ENCODE measurements around the gene HOXD1. TPM values are rescaled to one million over a fixed set of nuclear protein-coding genes. Genes with fewer than 3 reads are reported as not detected.

Gene HOXD1
- total RNA-seq, 4 donors from 2014 or later: 0.38 to 2.1 (median 1.1) TPM

DNA sequence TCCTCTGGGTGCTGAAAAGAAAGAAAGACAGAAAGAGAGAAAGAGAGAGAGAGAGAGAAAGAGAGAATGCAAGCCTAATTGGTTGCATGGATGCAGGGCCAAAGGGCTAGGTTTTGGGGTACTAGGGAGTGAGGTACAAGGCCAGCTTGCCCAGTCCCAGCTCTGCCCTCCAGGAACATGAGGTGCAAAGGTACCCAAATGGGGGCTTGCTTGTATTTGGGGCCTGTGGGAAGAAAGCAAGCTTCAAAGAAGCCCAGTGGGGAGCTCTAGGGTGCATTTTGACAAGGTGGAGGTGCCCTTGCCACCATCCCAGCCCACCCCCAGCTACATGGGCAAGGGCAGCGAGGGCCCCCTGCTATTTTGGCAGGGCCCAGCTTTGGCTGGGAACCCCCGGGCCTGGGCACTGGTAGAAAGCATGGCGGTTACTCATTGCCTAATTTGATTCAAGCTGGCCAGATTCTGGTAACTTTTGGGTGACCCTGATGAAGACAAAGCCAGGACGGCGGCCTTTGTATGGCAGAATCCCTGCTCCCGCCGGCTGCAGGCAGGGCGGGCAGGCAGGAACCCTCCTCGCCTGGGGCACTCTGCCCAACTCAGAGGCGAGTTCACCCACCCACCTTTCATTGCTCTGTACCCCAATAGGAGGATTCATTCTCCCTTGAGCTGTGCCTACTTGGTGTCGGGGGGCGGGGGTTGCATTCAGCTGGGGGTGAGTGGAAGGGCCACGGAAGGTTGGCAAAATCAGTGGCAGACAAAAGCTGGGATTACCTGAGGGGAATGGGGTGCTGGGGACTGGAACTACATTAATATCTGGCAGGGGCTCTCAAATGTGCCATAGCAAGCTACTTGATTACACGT, 37.7 kb upstream of the HOXD1 start:
- TF ChIP-seq, protein P1, sequence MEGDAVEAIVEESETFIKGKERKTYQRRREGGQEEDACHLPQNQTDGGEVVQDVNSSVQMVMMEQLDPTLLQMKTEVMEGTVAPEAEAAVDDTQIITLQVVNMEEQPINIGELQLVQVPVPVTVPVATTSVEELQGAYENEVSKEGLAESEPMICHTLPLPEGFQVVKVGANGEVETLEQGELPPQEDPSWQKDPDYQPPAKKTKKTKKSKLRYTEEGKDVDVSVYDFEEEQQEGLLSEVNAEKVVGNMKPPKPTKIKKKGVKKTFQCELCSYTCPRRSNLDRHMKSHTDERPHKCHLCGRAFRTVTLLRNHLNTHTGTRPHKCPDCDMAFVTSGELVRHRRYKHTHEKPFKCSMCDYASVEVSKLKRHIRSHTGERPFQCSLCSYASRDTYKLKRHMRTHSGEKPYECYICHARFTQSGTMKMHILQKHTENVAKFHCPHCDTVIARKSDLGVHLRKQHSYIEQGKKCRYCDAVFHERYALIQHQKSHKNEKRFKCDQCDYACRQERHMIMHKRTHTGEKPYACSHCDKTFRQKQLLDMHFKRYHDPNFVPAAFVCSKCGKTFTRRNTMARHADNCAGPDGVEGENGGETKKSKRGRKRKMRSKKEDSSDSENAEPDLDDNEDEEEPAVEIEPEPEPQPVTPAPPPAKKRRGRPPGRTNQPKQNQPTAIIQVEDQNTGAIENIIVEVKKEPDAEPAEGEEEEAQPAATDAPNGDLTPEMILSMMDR (IDR thresholded peaks at IDR 0.05; ENCODE audit: low read depth): no peak

DNA sequence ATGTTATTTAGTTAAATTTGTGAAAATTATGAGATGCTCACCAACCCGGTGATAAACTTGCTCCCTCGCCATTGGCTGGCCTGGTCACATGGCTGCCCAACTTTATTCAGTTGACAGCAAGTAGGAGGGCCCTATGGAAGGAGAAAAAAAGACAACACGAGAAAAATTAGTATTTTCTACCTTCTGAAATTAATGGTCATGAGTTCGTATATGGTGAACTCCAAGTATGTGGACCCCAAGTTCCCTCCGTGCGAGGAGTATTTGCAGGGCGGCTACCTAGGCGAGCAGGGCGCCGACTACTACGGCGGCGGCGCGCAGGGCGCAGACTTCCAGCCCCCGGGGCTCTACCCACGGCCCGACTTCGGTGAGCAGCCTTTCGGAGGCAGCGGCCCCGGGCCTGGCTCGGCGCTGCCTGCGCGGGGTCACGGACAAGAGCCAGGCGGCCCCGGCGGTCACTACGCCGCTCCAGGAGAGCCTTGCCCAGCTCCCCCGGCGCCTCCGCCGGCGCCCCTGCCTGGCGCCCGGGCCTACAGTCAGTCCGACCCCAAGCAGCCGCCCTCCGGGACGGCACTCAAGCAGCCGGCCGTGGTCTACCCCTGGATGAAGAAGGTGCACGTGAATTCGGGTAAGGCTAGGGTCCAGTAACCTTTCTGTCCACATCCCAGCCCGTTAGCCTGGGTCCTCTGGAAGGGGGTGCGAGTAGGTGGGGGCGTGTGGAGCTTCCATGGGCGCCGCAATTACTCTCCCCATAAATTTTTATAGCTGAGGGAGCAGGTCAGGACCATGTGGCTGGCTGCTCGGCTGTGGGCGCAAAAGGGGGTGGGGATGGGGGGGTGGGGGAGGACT, 36.8 kb upstream of the HOXD1 start, which contains the start of gene HOXD4:
Gene HOXD4, plus strand, starts transcription at position 109 of the 846 bp plus-strand sequence. Its CDS starts 84 bp downstream, at position 193.
- TF ChIP-seq, protein P1 (IDR thresholded peaks at IDR 0.05; ENCODE audit: low read depth): no peak

DNA sequence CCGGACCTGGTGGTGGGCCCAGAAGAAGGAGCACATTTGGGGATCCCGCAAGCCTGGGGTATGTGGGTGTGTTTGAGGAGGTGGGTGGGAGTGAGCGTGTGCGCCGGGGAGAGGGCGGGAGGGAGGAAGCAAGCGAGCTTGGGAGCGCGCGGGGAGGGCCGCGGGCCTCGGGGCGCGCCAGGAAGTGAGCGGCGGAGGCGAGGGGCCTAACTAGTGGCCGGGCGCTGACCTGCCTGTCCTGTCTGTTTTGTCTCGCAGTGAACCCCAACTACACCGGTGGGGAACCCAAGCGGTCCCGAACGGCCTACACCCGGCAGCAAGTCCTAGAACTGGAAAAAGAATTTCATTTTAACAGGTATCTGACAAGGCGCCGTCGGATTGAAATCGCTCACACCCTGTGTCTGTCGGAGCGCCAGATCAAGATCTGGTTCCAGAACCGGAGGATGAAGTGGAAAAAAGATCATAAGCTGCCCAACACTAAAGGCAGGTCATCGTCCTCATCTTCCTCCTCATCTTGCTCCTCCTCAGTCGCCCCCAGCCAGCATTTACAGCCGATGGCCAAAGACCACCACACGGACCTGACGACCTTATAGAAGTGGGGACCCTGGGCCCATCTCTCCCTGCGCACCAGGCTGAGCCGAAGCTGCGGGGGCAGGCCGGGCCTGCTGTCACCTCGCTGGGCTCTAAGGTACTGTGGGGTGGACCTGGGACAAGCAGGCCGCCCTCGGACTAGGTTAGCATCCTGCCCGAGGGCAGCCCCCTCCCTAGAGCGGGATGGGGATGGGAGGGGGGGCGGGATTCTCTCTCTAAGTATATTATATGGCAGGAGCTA, 35.9 kb upstream of the HOXD1 start:
- TF ChIP-seq, protein P1 (IDR thresholded peaks at IDR 0.05; ENCODE audit: low read depth): no peak

DNA sequence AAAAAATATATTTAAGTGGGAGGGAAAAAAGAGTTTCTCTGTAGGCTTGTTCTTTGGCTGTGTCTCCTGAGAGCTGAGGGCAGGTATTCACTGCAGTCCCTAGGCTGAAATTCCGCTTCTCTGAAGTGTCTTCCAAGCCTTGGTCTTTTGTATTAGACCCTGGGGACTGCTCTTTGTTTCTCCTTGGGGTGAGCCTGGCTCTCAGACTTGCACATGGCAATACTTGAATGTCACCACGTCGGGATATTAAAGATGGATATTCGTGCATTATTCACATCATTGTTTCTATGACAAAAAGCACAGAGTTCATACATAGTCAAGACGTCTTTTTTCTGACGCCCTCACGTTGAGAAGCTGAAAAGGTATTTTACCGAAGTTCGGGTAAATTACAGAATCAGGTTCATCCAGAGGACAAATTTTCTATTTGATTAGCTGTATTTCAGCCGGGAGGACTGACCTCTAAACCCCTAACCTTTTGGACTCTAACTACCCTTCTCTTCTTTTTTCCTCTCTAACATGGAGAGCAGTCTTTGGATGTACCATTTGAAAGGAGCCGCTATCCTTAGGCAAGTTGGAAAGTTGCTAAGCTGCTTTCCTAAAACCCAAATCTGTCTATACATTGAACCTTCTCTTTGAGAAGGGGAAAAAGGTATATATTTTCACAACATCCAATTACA, 33.8 kb upstream of the HOXD1 start:
- TF ChIP-seq, protein P1 (IDR thresholded peaks at IDR 0.05; ENCODE audit: low read depth): no peak

DNA sequence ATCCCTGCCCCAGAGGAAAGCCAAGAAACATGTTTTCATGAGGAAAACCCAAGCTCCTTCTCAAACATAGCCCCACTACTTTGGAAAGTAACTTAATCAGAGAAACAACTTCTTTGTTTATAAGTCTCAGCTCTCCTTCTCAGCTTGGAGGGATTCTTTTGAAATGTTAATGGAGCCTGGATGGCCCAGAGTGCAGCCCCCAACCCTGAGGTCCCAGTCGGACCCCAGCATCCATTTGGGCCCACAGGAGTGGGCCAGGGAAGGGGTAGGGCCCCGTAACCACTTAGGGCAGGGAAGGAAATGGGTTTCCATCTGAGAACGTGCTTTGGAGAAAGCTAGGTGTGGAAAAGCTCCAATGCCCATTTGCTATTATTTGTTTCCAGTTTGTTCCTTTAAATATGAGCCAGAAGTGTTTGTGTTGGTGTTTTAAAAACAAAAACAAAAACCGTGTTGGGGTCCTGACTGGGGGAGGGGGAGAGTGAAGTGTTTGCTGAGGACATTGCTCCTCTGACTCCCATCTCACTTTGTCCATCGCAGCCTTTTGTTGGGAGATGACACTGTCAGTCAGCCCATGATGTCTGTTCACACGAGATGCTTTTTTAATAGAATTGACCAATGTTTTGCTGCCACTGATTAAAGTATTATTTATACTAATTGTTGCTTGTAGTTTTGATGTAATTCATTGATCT, 33.0 kb upstream of the HOXD1 start:
- TF ChIP-seq, protein P1 (IDR thresholded peaks at IDR 0.05; ENCODE audit: low read depth): no peak

GRCh38 chr2:176156301-176156806, 32.1 kb upstream of the HOXD1 start:
- TF ChIP-seq, protein P1 (IDR thresholded peaks at IDR 0.05; ENCODE audit: low read depth): no peak
